Left ventricle myocardium inferior (tissue), 1 donor: ENCODE data around the gene TMEM86B. TPM values are rescaled to one million over a fixed set of nuclear protein-coding genes. Genes with fewer than 3 reads are reported as not detected.
A peak's percentile ranks its signal among the peaks of the same experiment; 100 is the strongest.

Experiments
- DNase-seq: peaks from one replicate; pipeline ENCODE4 v3.0.0-alpha.2; 2020
- H3K27ac ChIP-seq: fragments of 200-600 bp; replicated peaks from 2 replicates; pipeline ENCODE4 v1.8.0; 2021
- H3K27me3 ChIP-seq: fragments of 200-600 bp; 2 replicates; pipeline ENCODE4 v1.8.0; 2021; ENCODE audit warnings: low read depth
- H3K36me3 ChIP-seq: fragments of 200-600 bp; 2 replicates; pipeline ENCODE4 v1.8.0; 2021
- H3K4me1 ChIP-seq: fragments of 200-600 bp; 2 replicates; pipeline ENCODE4 v1.8.0; 2021
- H3K4me3 ChIP-seq: fragments of 200-600 bp; 2 replicates; pipeline ENCODE4 v1.8.0; 2021; ENCODE audit warnings: mild to moderate bottlenecking, moderate library complexity
- H3K9me3 ChIP-seq: fragments of 200-600 bp; replicated peaks from 2 replicates; pipeline ENCODE4 v1.8.0; 2021
- intact Hi-C: fragments of 100-400 bp; cut with micrococcal nuclease; formaldehyde crosslinking; loops from one replicate; pipeline ENCODE4 v1.11.0; 2022
- microRNA-seq: library from miRNA; unstranded; fragments of <30 nt; microRNA quantifications from one replicate; pipeline ENCODE4 v1.2.0, GENCODE V29; 2020
- total RNA-seq: library from RNA; stranded (reverse); fragmentation: NEBNext Ultra II Directional; extraction: Animal tissue kit (Norgen Biotek cat#: 25700); gene quantifications from one replicate; pipeline ENCODE4 v1.2.1, GENCODE V29; 2021
- TF ChIP-seq, protein P1 (sequence below): fragments of 200-600 bp; IDR thresholded peaks from 2 replicates; pipeline ENCODE4 v1.8.0; 2021; ENCODE audit warnings: antibody characterized with exemption, mild to moderate bottlenecking, borderline replicate concordance
- donor health status: DM: no; HTN: yes; CAD: no; lungs with severe emphysema.

TMEM86B gene
- total RNA-seq, 1 donor from 2014 or later: 2.1 TPM

DNA sequence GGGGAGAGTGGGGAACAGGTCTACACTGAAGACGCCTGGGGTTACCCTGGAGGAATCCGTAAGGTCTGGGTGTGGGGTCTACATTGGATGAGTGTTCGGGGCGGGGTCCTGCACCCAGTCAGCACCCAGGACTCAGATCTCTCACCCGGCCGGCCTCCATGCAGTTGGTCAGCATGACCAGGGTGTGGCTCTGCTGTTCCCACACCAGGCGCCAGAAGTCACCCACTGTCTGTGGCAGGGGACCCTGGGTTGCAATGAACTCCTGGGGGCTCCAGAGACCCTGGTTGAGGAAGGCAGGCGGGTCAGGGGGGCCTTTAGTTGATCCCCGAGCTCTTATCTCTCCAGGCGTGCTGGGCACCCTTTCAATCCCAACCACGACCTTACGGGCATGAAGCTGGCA is 42.5 kb downstream of the TMEM86B start:
- intact Hi-C loops: no loop called here
- Histone ChIP-seq H3K27ac (no peak overlapping the region), H3K4me3 (no peak overlapping the region), H3K9me3 (no peaks in the 10 kb centered on the region), H3K27me3 (peaks cover 57% of the 10 kb centered on the region), H3K4me1 (no peaks in the 10 kb centered on the region), H3K36me3 (no peaks in the 10 kb centered on the region)
- TF ChIP-seq, protein P1, sequence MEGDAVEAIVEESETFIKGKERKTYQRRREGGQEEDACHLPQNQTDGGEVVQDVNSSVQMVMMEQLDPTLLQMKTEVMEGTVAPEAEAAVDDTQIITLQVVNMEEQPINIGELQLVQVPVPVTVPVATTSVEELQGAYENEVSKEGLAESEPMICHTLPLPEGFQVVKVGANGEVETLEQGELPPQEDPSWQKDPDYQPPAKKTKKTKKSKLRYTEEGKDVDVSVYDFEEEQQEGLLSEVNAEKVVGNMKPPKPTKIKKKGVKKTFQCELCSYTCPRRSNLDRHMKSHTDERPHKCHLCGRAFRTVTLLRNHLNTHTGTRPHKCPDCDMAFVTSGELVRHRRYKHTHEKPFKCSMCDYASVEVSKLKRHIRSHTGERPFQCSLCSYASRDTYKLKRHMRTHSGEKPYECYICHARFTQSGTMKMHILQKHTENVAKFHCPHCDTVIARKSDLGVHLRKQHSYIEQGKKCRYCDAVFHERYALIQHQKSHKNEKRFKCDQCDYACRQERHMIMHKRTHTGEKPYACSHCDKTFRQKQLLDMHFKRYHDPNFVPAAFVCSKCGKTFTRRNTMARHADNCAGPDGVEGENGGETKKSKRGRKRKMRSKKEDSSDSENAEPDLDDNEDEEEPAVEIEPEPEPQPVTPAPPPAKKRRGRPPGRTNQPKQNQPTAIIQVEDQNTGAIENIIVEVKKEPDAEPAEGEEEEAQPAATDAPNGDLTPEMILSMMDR: no peak
- DNase-seq: no peak

DNA sequence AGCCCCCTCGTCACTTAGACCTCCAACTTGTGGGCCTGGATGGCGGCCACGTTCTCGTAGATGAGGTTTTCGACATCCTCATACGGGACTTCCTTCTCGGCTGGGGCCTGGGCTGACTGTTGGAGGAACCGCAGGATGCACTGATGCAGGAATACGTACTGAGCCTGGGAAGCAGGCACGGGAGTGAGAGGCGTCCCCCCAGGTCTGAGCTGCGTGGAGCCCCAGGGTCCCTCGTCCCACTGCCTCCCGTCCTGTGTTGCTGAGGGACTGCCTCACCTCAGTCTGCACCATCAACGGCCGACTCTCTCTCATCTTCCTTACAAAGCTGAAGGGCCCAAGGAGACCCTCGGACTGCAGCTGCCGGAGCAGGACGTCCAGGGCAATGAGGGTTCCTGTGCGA is 46.8 kb downstream of the TMEM86B start:
- TF ChIP-seq, protein P1: no peak
- Histone ChIP-seq H3K36me3 (no peaks in the 10 kb centered on the region), H3K27me3 (peaks cover 97% of the 10 kb centered on the region), H3K4me3 (no peak overlapping the region), H3K4me1 (peaks cover 17% of the 10 kb centered on the region), H3K9me3 (no peaks in the 10 kb centered on the region), H3K27ac (no peak overlapping the region)
- no peak for DNase-seq
- intact Hi-C loops: no loop called here

DNA sequence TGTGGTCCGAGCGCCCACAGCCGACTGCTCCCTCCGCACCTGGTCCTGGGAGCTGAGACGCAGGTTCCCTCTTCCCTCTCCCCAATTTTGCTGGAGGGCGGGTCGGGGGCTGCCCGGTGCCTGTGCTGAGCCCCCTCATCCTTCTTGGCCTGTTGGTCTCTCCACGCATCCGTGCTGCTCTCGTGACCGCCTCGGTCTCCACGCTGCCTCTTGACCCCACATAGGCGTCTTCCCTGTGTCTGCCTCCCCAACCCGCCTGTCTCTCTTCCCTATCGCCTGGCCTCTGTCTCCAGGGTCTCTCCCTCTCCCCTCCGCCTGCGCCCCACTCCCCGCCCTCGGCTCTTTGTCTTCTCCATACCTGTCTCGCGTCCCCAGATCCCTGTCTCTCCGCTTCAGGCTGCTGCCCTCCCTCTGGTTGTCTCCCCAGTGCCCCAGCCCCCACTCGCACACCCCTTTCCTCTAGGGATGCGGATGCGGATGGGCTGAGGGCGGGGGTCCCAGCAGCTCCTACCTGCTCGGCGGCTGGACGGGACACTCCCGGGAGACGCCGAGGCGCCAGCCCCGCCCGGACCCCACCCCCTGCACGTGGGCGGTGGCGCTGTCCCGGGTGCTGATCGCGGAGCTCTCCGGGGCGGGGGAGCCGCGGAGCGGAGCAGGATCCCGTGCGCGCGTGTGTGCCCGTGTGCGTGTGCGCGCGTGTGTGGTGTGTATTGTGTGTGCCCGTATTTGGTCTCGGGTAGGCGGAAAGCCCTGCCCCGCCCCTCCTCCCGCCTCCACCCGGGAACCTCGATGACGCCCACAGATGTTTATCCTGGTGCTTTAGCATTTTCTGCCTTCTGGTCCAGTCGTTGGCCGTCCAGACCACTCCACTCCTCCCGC is 48.7 kb downstream of the TMEM86B start, which contains the start of gene SYT5:
Gene SYT5, minus strand, starts transcription at position 684 of the 879 bp plus-strand sequence. CDS start 1,248 bp downstream, outside the sequence.
- peak; percentile 33 for DNase-seq
- intact Hi-C loops: no loop called here

GRCh38 chr19:55178781-55179599 is 49.6 kb downstream of the TMEM86B start:
- Histone ChIP-seq H3K9me3 (no peaks in the 10 kb centered on the region), H3K36me3 (no peaks in the 10 kb centered on the region), H3K27ac (no peak overlapping the region), H3K27me3 (peaks cover 100% of the 10 kb centered on the region), H3K4me1 (peaks cover 21% of the 10 kb centered on the region), H3K4me3 (peak overlapping the region; percentile 57)
- DNase-seq: peak; percentile 46
- TF ChIP-seq, protein P1: no peak
- intact Hi-C loops: no loop called here

More for the DNA sequence above, 48.7 kb downstream of the TMEM86B start, which contains the start of gene SYT5:
- H3K27me3 ChIP-seq: peaks cover 98% of the 10 kb centered on the region
- peaks cover 17% of the 10 kb centered on the region for H3K4me1 ChIP-seq
- H3K4me3 ChIP-seq: peak within 1 kb of the TSS; percentile 57
- no peak within 1 kb of the TSS for H3K27ac ChIP-seq
- TF ChIP-seq, protein P1: no peak
- no peaks in the 10 kb centered on the region for H3K9me3 ChIP-seq
- no peaks in the 10 kb centered on the region for H3K36me3 ChIP-seq

Small RNAs within 50 kb of the gene (microRNA-seq; reads per million reads assigned to microRNA genes)
- gene MIR6802 (0.94 reads per million), gene MIR6803 (1.6 reads per million), gene MIR6804 (not detected)

Other genes with a start within 250 kb of the TMEM86B start
- gene GP6, start 190.5 kb downstream of the TMEM86B start, total RNA-seq: 0.30 TPM
- gene RDH13, start 165.6 kb downstream of the TMEM86B start, total RNA-seq: 53.8 TPM
- 0.88 TPM for gene EPS8L1, start 152.9 kb downstream of the TMEM86B start, total RNA-seq
- gene PPP1R12C, start 111.1 kb downstream of the TMEM86B start, total RNA-seq: 228 TPM
- 140 TPM for gene TNNT1, start 79.6 kb downstream of the TMEM86B start, total RNA-seq
- gene TNNI3, start 71.0 kb downstream of the TMEM86B start, total RNA-seq: 7,701 TPM
- 1.8 TPM for gene DNAAF3, start 62.1 kb downstream of the TMEM86B start, total RNA-seq
- not detected for gene SYT5, start 48.5 kb downstream of the TMEM86B start, total RNA-seq
- gene PTPRH, start 19.3 kb downstream of the TMEM86B start, total RNA-seq: 1.1 TPM
- gene PPP6R1, start 30.3 kb upstream of the TMEM86B start, total RNA-seq: 39.8 TPM
- 29.0 TPM for gene HSPBP1, start 51.3 kb upstream of the TMEM86B start, total RNA-seq
- gene BRSK1, start 55.2 kb upstream of the TMEM86B start, total RNA-seq: 3.0 TPM
- gene TMEM150B, start 96.6 kb upstream of the TMEM86B start, total RNA-seq: 2.0 TPM
- 5.1 TPM for gene KMT5C, start 111.1 kb upstream of the TMEM86B start, total RNA-seq
- not detected for gene COX6B2, start 126.0 kb upstream of the TMEM86B start, total RNA-seq
- not detected for gene GARIN5B, start 134.5 kb upstream of the TMEM86B start, total RNA-seq
- gene IL11, start 141.7 kb upstream of the TMEM86B start, total RNA-seq: not detected
- gene TMEM190, start 148.1 kb upstream of the TMEM86B start, total RNA-seq: not detected
- 0.69 TPM for gene TMEM238, start 155.5 kb upstream of the TMEM86B start, total RNA-seq
- 559 TPM for gene RPL28, start 157.2 kb upstream of the TMEM86B start, total RNA-seq
- gene UBE2S, start 179.0 kb upstream of the TMEM86B start, total RNA-seq: 33.2 TPM
- gene SHISA7, start 214.5 kb upstream of the TMEM86B start, total RNA-seq: not detected
- gene ISOC2, start 232.9 kb upstream of the TMEM86B start, total RNA-seq: 52.6 TPM
- not detected for gene C19orf85, start 236.0 kb upstream of the TMEM86B start, total RNA-seq
- gene ZNF628, start 247.9 kb upstream of the TMEM86B start, total RNA-seq: 5.4 TPM